ENCODE data around the gene RANBP1.

DNA sequence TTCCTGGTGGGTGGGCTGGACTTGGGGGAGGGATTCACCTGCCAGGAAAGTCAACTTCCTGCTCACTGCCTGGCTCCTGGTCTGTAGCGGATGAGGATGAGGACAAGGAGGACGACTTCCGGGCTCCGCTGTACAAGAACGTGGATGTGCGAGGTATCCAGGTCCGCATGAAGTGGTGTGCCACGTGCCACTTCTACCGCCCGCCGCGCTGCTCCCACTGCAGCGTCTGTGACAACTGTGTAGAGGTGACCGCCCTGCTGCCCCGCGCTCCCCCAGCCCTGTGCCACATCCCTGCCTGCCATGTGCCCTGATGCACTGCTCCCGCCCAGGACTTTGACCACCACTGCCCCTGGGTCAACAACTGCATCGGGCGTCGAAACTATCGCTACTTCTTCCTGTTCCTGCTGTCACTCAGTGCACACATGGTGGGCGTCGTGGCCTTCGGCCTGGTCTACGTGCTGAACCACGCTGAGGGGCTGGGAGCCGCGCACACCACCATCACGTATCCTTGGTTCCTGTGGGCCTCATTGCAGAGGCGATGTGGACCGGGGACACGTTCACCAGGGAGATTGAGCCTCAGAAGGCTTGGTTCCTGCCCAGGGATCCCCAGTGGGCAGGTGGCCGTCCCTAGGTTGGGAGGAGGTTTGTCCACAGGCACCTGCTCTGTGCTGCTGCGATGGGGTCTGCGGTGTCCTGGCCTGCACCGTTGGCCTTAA lies 23.6 kb downstream of the RANBP1 start:
- TF ChIP-seq, protein P1, sequence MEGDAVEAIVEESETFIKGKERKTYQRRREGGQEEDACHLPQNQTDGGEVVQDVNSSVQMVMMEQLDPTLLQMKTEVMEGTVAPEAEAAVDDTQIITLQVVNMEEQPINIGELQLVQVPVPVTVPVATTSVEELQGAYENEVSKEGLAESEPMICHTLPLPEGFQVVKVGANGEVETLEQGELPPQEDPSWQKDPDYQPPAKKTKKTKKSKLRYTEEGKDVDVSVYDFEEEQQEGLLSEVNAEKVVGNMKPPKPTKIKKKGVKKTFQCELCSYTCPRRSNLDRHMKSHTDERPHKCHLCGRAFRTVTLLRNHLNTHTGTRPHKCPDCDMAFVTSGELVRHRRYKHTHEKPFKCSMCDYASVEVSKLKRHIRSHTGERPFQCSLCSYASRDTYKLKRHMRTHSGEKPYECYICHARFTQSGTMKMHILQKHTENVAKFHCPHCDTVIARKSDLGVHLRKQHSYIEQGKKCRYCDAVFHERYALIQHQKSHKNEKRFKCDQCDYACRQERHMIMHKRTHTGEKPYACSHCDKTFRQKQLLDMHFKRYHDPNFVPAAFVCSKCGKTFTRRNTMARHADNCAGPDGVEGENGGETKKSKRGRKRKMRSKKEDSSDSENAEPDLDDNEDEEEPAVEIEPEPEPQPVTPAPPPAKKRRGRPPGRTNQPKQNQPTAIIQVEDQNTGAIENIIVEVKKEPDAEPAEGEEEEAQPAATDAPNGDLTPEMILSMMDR (IDR thresholded peaks at IDR 0.05; ENCODE audit: borderline replicate concordance, extremely low read depth, low read length, poor library complexity, severe bottlenecking): no peak
- no peak for TF ChIP-seq EZH2 (IDR thresholded peaks at IDR 0.05; ENCODE audit: borderline replicate concordance, low read depth, low read length, severe bottlenecking)
